ENCODE measurements around the gene TNIK.

GRCh38 chr3:171320750-171321558, 139.3 kb downstream of the TNIK start:
- no peak for TF ChIP-seq POLR2A (IDR thresholded peaks at IDR 0.05; ENCODE audit: low read depth, low read length)
- no peak for TF ChIP-seq SPI1 (IDR thresholded peaks at IDR 0.05; ENCODE audit: low read depth, low read length)

All from GM12891 (cell line).